ENCODE data around the gene CCDC7. TPM values are rescaled to one million over a fixed set of nuclear protein-coding genes. Genes with fewer than 3 reads are reported as not detected.
"Not testable (repeated sequence)": the region's sequence is repeated elsewhere in the genome, so short reads cannot be mapped to it uniquely, and the experiment has no call there.

The CCDC7 gene
- polyA plus RNA-seq, 1 donor, result 2.5 TPM

- Histone ChIP-seq H3K4me3 (ENCODE audit: low read length) (no peak overlapping the region), H3K27me3 (ENCODE audit: control insufficient read depth, insufficient read depth, low read length) (no peaks in the 10 kb centered on the region), H3K4me1 (ENCODE audit: control insufficient read depth, insufficient read depth, low read length) (no peaks in the 10 kb centered on the region), H3K36me3 (ENCODE audit: control insufficient read depth, insufficient read depth, low read length) (no peaks in the 10 kb centered on the region), H3K9me3 (ENCODE audit: control insufficient read depth, low read depth, low read length) (no peaks in the 10 kb centered on the region), H3K27ac (ENCODE audit: low read length) (no peak overlapping the region)
- WGBS (ENCODE audit: insufficient coverage, low lambda C conversion rate), result no CpG with 5 or more reads among the region's 2 CpGs
- DNase-seq, result no peak
Observed at GRCh38 chr10:32687546-32687945, 241.6 kb downstream of the CCDC7 start.

- DNase-seq, result no peak
- WGBS (ENCODE audit: insufficient coverage, low lambda C conversion rate), result no CpG with 5 or more reads among the region's 1 CpG
Observed at GRCh38 chr10:32692174-32692573, 246.2 kb downstream of the CCDC7 start.

GRCh38 chr10:32693441-32693979, 247.6 kb downstream of the CCDC7 start:
- no peak for DNase-seq
- Histone ChIP-seq H3K27ac (ENCODE audit: low read length) (no peak overlapping the region), H3K4me3 (ENCODE audit: low read length) (no peak overlapping the region), H3K36me3 (ENCODE audit: control insufficient read depth, insufficient read depth, low read length) (no peaks in the 10 kb centered on the region), H3K4me1 (ENCODE audit: control insufficient read depth, insufficient read depth, low read length) (no peaks in the 10 kb centered on the region), H3K27me3 (ENCODE audit: control insufficient read depth, insufficient read depth, low read length) (no peaks in the 10 kb centered on the region), H3K9me3 (ENCODE audit: control insufficient read depth, low read depth, low read length) (peaks cover 3% of the 10 kb centered on the region)
- 70% methylated on average over 1 of the region's 4 CpGs for whole genome bisulfite sequencing (ENCODE audit: insufficient coverage, low lambda C conversion rate)

More at GRCh38 chr10:32692174-32692573, 246.2 kb downstream of the CCDC7 start:
- no peaks in the 10 kb centered on the region for H3K9me3 ChIP-seq (ENCODE audit: control insufficient read depth, low read depth, low read length)
- H3K27ac ChIP-seq (ENCODE audit: low read length), result no peak overlapping the region
- no peaks in the 10 kb centered on the region for H3K27me3 ChIP-seq (ENCODE audit: control insufficient read depth, insufficient read depth, low read length)
- no peak overlapping the region for H3K4me3 ChIP-seq (ENCODE audit: low read length)
- no peaks in the 10 kb centered on the region for H3K4me1 ChIP-seq (ENCODE audit: control insufficient read depth, insufficient read depth, low read length)
- no peaks in the 10 kb centered on the region for H3K36me3 ChIP-seq (ENCODE audit: control insufficient read depth, insufficient read depth, low read length)

- not testable (repeated sequence) for H3K27me3 ChIP-seq (ENCODE audit: control insufficient read depth, insufficient read depth, low read length); H3K4me3 ChIP-seq (ENCODE audit: low read length); H3K36me3 ChIP-seq (ENCODE audit: control insufficient read depth, insufficient read depth, low read length); H3K27ac ChIP-seq (ENCODE audit: low read length); DNase-seq; H3K4me1 ChIP-seq (ENCODE audit: control insufficient read depth, insufficient read depth, low read length); H3K9me3 ChIP-seq (ENCODE audit: control insufficient read depth, low read depth, low read length)
- WGBS (ENCODE audit: insufficient coverage, low lambda C conversion rate), result no CpG with 5 or more reads among the region's 2 CpGs
Observed at GRCh38 chr10:32699683-32700082, 253.7 kb downstream of the CCDC7 start.

DNA sequence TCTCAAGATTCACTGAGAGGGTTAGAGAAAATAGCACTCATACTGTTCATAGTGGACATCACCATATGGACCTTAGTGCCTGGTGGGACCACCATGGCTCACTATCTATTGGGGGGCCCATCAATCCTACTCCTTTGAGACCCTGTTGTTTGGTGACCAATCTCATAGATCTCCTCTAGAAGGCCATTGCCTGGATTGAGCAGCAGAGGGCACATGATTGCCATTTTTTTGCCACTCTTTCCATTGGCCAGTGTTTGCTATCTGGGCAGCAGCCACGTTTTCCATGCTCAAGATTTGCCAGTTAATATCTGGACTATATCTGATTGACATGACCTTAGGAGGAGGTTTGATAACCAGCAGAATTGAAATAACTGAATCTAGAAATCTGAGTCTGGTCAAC, 267.6 kb downstream of the CCDC7 start:
- no peak overlapping the region for H3K27ac ChIP-seq (ENCODE audit: low read length)
- H3K9me3 ChIP-seq (ENCODE audit: control insufficient read depth, low read depth, low read length), result no peaks in the 10 kb centered on the region
- DNase-seq, result no peak
- no peaks in the 10 kb centered on the region for H3K4me1 ChIP-seq (ENCODE audit: control insufficient read depth, insufficient read depth, low read length)
- H3K27me3 ChIP-seq (ENCODE audit: control insufficient read depth, insufficient read depth, low read length), result no peaks in the 10 kb centered on the region
- 80% methylated on average over 1 of the region's 1 CpG for WGBS (ENCODE audit: insufficient coverage, low lambda C conversion rate)
- H3K36me3 ChIP-seq (ENCODE audit: control insufficient read depth, insufficient read depth, low read length), result no peaks in the 10 kb centered on the region
- H3K4me3 ChIP-seq (ENCODE audit: low read length), result no peak overlapping the region

DNA sequence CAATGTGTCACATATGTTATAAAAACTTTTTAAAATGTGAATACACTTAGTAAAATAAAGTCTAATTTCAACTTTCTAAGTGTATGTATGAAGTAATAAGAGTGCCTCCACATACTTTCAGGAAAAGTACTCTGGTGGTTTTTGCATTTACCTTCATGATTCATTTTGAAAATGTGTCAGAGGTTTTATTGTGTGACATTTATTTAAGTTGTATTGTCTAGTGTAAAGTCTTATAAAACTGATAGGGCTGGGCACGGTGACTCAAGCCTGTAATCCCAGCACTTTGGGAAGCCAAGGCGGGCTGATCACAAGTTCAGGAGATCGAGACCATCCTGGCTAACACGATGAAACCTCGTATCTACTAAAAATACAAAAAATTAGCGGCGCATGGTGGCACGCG, 285.6 kb downstream of the CCDC7 start:
- H3K4me3 ChIP-seq (ENCODE audit: low read length), result no peak overlapping the region
- WGBS (ENCODE audit: insufficient coverage, low lambda C conversion rate), result no CpG with 5 or more reads among the region's 9 CpGs
- DNase-seq, result no peak
- H3K4me1 ChIP-seq (ENCODE audit: control insufficient read depth, insufficient read depth, low read length), result no peaks in the 10 kb centered on the region
- H3K36me3 ChIP-seq (ENCODE audit: control insufficient read depth, insufficient read depth, low read length), result no peaks in the 10 kb centered on the region
- no peak overlapping the region for H3K27ac ChIP-seq (ENCODE audit: low read length)
- H3K9me3 ChIP-seq (ENCODE audit: control insufficient read depth, low read depth, low read length), result no peaks in the 10 kb centered on the region
- no peaks in the 10 kb centered on the region for H3K27me3 ChIP-seq (ENCODE audit: control insufficient read depth, insufficient read depth, low read length)

GRCh38 chr10:32738958-32739357, 293.0 kb downstream of the CCDC7 start:
- Histone ChIP-seq H3K4me1 (ENCODE audit: control insufficient read depth, insufficient read depth, low read length) (no peaks in the 10 kb centered on the region), H3K4me3 (ENCODE audit: low read length) (no peak overlapping the region), H3K9me3 (ENCODE audit: control insufficient read depth, low read depth, low read length) (no peaks in the 10 kb centered on the region), H3K36me3 (ENCODE audit: control insufficient read depth, insufficient read depth, low read length) (no peaks in the 10 kb centered on the region), H3K27ac (ENCODE audit: low read length) (no peak overlapping the region), H3K27me3 (ENCODE audit: control insufficient read depth, insufficient read depth, low read length) (no peaks in the 10 kb centered on the region)
- 91% methylated on average over 3 of the region's 3 CpGs for WGBS (ENCODE audit: insufficient coverage, low lambda C conversion rate)
- DNase-seq, result no peak

GRCh38 chr10:32744321-32744720, 298.4 kb downstream of the CCDC7 start:
- Histone ChIP-seq H3K4me1 (ENCODE audit: control insufficient read depth, insufficient read depth, low read length) (no peaks in the 10 kb centered on the region), H3K27me3 (ENCODE audit: control insufficient read depth, insufficient read depth, low read length) (no peaks in the 10 kb centered on the region), H3K27ac (ENCODE audit: low read length) (no peak overlapping the region), H3K4me3 (ENCODE audit: low read length) (no peak overlapping the region), H3K9me3 (ENCODE audit: control insufficient read depth, low read depth, low read length) (no peaks in the 10 kb centered on the region), H3K36me3 (ENCODE audit: control insufficient read depth, insufficient read depth, low read length) (no peaks in the 10 kb centered on the region)
- DNase-seq, result no peak
- no CpG with 5 or more reads among the region's 1 CpG for WGBS (ENCODE audit: insufficient coverage, low lambda C conversion rate)

GRCh38 chr10:32746869-32747268, 300.9 kb downstream of the CCDC7 start:
- Histone ChIP-seq H3K4me1 (ENCODE audit: control insufficient read depth, insufficient read depth, low read length) (no peaks in the 10 kb centered on the region), H3K36me3 (ENCODE audit: control insufficient read depth, insufficient read depth, low read length) (no peaks in the 10 kb centered on the region), H3K27ac (ENCODE audit: low read length) (no peak overlapping the region), H3K9me3 (ENCODE audit: control insufficient read depth, low read depth, low read length) (no peaks in the 10 kb centered on the region), H3K27me3 (ENCODE audit: control insufficient read depth, insufficient read depth, low read length) (no peaks in the 10 kb centered on the region), H3K4me3 (ENCODE audit: low read length) (no peak overlapping the region)
- DNase-seq, result no peak
- no CpG with 5 or more reads among the region's 3 CpGs for WGBS (ENCODE audit: insufficient coverage, low lambda C conversion rate)

DNA sequence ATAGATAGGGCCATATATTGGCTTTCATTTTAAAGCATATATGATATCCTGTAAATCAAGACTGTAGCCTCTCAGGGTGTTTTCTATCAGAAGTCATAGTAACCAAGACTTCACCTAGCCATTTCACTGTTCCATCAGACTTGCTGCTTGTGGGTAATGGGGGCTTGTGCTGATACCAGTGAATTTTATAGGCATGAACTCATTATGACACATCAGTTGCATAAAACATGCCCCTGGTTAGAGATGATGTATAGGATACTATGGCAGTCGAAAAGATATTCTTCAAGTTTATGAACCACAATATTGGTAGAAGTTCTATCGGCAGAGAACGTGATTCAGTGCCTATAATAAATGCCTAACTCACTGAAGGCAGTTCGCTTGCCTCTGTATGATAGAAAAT, 305.6 kb downstream of the CCDC7 start:
- no peak for DNase-seq
- WGBS (ENCODE audit: insufficient coverage, low lambda C conversion rate), result 90% methylated on average over 2 of the region's 4 CpGs
- H3K27ac ChIP-seq (ENCODE audit: low read length), result no peak overlapping the region
- no peaks in the 10 kb centered on the region for H3K4me1 ChIP-seq (ENCODE audit: control insufficient read depth, insufficient read depth, low read length)
- no peak overlapping the region for H3K4me3 ChIP-seq (ENCODE audit: low read length)
- no peaks in the 10 kb centered on the region for H3K36me3 ChIP-seq (ENCODE audit: control insufficient read depth, insufficient read depth, low read length)
- H3K27me3 ChIP-seq (ENCODE audit: control insufficient read depth, insufficient read depth, low read length), result no peaks in the 10 kb centered on the region
- H3K9me3 ChIP-seq (ENCODE audit: control insufficient read depth, low read depth, low read length), result peaks cover 5% of the 10 kb centered on the region

GRCh38 chr10:32754900-32755299, 309.0 kb downstream of the CCDC7 start:
- H3K9me3 ChIP-seq (ENCODE audit: control insufficient read depth, low read depth, low read length); H3K4me3 ChIP-seq (ENCODE audit: low read length); H3K36me3 ChIP-seq (ENCODE audit: control insufficient read depth, insufficient read depth, low read length); H3K4me1 ChIP-seq (ENCODE audit: control insufficient read depth, insufficient read depth, low read length); H3K27me3 ChIP-seq (ENCODE audit: control insufficient read depth, insufficient read depth, low read length); DNase-seq; H3K27ac ChIP-seq (ENCODE audit: low read length): not testable (repeated sequence)
- no CpG with 5 or more reads among the region's 5 CpGs for WGBS (ENCODE audit: insufficient coverage, low lambda C conversion rate)
